HG03280 (cell line): Measurements from ENCODE around the gene FBXO48.
"Not testable (repeated sequence)": the region's sequence is repeated elsewhere in the genome, so short reads cannot be mapped to it uniquely, and the experiment has no call there.

Experiments used
- ATAC-seq: cut with Tn5 transposase; IDR thresholded peaks from one replicate; pipeline ENCODE4 v1.9.1; 2021; ENCODE audit warnings: mild to moderate bottlenecking, moderate library complexity; ENCODE audit not compliant: unreplicated experiment

Gene FBXO48, protein sequence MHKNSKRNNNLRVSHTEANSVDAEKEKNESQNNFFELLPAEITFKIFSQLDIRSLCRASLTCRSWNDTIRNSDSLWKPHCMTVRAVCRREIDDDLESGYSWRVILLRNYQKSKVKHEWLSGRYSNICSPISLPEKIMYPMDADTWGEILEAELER

GRCh38 chr2:68467077-68467960 lies at the start of gene FBXO48, which contains the start of gene APLF:
TSS of gene FBXO48 (minus strand) at chr2:68467294. CDS start at chr2:68465145, 2,149 bp downstream.
TSS of gene APLF (plus strand) at chr2:68467585. CDS start at chr2:68467732, 147 bp downstream.
- peak; percentile 96 for ATAC-seq

DNA sequence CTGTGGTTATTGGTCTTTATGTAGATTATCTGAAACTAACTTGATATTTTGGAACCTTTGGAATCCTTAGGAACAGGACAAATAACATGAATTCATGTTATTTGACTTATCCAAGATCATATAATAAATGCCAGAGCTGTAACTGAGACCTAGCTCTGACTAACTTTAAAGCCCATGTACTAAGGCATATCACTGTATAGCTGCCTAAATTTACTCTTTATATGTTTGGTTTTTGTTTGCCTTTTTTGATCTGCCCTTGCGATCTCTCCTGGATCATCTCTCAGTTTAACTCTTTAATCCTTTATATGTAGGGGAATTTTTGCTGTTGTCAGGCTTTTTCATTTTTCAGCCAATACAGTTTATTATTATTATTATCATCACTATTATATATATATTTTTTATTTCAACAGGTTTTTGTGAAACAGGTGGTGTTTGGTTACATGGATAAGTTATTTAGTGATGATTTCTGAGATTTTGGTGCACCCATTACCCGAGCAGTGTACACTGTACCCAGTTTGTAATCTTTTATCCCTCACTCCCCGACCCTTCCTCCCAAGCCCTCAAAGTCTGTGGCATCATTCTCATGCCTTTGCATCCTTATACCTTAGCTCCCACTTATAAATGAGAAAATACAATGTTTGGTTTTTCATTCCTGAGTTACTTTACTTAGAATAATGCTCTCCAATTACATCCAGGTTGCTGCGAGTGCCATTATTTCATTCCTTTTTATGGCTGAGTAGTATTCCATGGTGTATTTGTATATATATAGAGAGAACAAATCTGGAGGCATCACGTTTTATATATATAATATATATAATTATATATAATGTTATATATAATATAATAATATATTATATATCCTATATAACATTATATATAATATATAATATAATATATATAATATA lies 49.2 kb upstream of the FBXO48 start:
- ATAC-seq: no peak

GRCh38 chr2:68514316-68514929 lies 47.3 kb upstream of the FBXO48 start:
- no peak for ATAC-seq

DNA sequence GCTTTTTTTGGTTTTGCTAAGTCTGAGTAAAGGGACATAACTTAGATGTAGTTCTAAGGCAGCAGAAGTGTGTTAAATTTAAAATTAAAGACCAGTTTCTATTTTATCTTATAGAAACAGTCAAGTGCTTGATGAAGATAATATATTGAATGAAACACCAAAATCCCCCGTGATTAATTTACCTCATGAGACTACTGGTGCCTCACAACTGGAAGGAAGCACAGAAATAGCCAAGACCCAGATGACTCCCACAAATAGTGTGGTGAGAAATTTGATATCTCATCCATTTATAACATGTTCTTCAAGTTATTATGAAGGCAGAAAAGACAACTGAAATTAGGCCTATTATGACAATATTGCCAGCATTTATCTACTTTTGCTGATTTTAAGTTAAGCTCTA lies 45.9 kb upstream of the FBXO48 start:
- no peak for ATAC-seq

DNA sequence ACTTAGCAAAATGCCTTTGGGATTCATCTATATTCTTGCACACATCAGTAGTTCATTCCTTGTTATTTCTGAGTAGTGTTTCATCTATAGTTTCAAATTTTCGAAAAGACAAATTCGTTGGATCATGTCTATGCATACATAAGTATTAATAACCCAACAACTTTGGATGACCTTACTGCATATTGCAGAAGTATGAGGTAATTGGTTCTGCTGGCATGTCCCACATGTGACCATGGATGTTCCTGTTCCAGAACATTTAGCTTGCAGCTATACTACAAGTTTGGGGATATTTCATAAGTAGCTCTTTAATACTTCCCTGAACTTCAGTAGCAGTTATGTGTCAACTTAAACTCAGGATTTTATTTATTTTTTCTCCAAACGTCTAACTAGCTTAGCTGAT lies 45.2 kb upstream of the FBXO48 start:
- ATAC-seq: no peak

DNA sequence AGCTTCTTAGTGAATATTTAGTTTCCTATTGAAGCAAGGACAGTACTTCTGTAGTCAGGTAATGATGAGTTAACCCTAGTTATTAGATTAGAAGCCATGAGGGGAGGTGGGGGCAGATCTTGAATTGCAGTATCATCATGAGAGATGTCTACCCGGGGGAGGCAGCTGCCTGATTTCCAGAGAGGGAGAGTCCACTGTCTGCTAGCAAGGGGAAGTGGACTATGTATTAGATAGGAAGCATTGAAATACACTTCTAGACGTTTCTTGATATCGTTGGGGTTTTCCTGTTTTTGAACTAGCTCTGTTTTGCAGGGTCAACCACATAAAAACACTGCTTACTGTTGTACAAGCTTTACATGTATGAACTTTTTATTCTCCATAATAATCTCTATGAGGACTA lies 39.1 kb upstream of the FBXO48 start:
- ATAC-seq: no peak

- ATAC-seq: no peak
Observed at GRCh38 chr2:68505603-68506159, 38.6 kb upstream of the FBXO48 start.

DNA sequence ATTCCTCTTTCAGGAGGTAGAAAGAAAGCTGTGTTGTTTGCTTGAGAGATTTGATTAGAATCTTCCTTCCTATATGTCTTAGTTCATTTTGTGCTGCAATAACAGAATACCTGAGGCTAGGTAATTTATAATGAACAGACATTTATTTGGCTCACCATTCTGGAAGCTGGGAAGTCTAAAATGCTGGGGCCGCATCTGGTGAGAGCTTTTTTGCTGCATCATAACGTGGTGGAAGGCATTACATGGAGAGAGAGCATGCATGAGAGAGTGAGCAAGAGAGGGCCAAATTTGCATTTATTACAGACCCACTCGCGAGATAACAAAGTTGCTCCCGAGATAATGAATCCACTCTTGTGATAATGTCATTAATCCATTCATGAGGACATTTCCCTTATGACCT lies 34.7 kb upstream of the FBXO48 start:
- no peak for ATAC-seq

- ATAC-seq: no peak
Observed at GRCh38 chr2:68500649-68501048, 33.6 kb upstream of the FBXO48 start.

DNA sequence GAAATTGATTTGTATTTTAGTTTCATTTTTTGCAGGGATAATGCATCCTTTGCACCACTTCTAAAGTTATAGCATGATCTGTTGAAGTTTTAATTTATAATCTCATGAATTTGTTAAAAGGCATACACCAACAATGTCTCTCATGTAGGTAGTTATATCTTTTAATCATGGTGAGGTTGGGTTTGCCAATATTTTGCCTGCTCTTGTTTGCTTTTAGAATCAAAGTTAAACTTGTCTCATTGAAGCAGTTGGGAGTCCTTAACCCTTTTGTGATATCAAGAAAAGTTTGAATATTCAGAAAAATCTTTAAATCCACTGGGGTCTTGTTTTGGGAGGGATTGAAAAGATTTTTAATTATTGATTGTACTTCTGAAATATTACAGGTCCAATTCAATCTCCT lies 32.0 kb upstream of the FBXO48 start:
- no peak for ATAC-seq

- no peak for ATAC-seq
Observed at GRCh38 chr2:68491582-68491981, 24.5 kb upstream of the FBXO48 start.

DNA sequence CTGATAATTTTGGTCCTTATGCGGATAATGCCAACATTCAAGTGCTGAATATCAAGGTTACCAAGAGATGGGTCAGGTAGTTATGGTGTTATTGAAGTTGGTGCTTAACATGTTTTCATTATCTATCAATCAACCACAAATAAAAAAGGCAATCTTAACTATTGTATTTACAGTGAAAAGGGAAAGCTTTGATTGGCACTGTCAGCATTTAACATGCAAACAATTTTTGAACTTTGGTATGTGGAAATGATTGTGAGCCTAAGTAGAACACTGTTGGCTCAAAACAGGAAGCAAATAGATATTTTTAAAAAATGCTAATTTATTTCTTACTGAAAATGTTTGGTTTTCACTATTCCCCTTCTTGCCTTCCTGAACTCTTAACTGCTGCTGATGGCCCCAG lies 22.2 kb upstream of the FBXO48 start:
- no peak for ATAC-seq

DNA sequence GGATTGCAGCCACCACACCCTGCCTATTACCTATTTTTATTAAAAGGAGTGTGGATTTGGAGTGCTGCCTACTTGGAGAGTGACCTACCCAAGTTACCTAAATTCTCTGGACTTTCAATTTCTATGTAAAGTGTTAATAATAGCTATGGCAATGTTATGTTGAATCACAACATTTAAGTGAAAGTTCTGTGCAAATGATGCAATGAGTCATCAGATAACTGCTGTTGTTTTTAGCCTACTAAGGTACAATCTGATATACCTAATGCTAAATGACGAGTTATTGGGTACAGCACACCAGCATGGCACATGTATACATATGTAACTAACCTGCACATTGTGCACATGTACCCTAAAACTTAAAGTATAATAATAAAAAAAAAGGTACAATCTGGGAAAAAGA lies 21.5 kb upstream of the FBXO48 start:
- not testable (repeated sequence) for ATAC-seq

- ATAC-seq: no peak
Observed at GRCh38 chr2:68487773-68488355, 20.8 kb upstream of the FBXO48 start.

GRCh38 chr2:68483011-68483410 lies 15.9 kb upstream of the FBXO48 start:
- no peak for ATAC-seq

GRCh38 chr2:68482296-68482820 lies 15.3 kb upstream of the FBXO48 start:
- ATAC-seq: no peak

DNA sequence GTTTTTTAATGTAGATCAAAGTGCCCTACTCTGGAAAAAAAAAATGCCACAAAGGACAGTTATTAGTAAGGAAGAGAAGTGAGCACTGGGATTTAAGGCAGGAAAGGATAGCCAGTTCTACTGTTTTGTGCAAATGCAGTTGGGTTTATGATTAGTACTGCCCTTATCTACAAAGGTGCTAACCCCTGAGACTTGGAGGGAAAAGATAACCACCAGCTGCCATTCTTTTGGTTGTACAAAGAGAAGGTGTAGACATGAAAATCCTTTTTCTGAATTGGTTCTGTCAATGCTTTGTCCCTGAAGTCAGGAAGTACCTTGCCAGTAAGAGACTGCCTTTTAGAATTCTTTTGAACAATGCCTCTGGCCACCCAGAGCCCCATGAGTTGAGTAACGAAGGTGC lies 11.6 kb upstream of the FBXO48 start:
- no peak for ATAC-seq

- no peak for ATAC-seq
Observed at GRCh38 chr2:68476454-68476853, 9.4 kb upstream of the FBXO48 start.

- ATAC-seq: no peak
Observed at GRCh38 chr2:68475576-68475975, 8.5 kb upstream of the FBXO48 start.

DNA sequence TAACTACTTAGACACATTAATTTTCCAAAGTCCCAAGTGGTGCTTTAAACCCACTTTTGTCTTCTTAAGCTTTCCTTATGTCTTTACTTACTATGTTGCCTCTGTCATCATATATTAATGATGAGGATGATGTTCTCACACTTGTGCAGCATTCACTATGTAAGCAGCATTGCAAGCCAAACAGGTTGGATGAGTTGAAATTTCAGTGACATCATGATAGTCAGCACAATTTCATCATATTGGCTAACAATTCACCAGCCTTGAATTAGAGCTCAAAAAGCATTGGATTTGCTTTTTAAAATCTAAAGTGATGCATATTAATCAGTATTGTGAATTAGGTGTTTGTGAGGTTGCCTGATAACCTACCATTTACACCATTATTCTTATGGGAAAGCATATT lies 8.0 kb upstream of the FBXO48 start:
- ATAC-seq: no peak
